ENCODE results near the gene ABHD10.
A peak's percentile ranks its signal among the peaks of the same experiment; 100 is the strongest.

Gene ABHD10

GRCh38 chr3:111978583-111979433, at the start of gene ABHD10:
ABHD10 (plus strand) TSS chr3:111979026; CDS start chr3:111979062, 36 bp downstream.
- DNase-seq = peak; percentile 60 to 79

- DNase-seq = no peak
Measured at GRCh38 chr3:111929484-111929883, 49.3 kb upstream of the ABHD10 start.

GRCh38 chr3:111932946-111933345, 45.9 kb upstream of the ABHD10 start:
- DNase-seq = no peak

- DNase-seq = no peak
Measured at GRCh38 chr3:111936191-111936841, 42.5 kb upstream of the ABHD10 start.

- no peak for DNase-seq
Measured at GRCh38 chr3:111936967-111937366, 41.9 kb upstream of the ABHD10 start.

GRCh38 chr3:111937871-111938270, 41.0 kb upstream of the ABHD10 start:
- DNase-seq = no peak

GRCh38 chr3:111939873-111940272, 39.0 kb upstream of the ABHD10 start:
- no peak for DNase-seq

GRCh38 chr3:111943533-111943932, 35.3 kb upstream of the ABHD10 start:
- DNase-seq = no peak

- no peak for DNase-seq
Measured at GRCh38 chr3:111944372-111944771, 34.5 kb upstream of the ABHD10 start.

GRCh38 chr3:111947231-111947630, 31.6 kb upstream of the ABHD10 start:
- no peak for DNase-seq

GRCh38 chr3:111948786-111949185, 30.0 kb upstream of the ABHD10 start:
- DNase-seq = no peak

GRCh38 chr3:111949712-111950111, 29.1 kb upstream of the ABHD10 start:
- DNase-seq = no peak

GRCh38 chr3:111951032-111951431, 27.8 kb upstream of the ABHD10 start:
- no peak for DNase-seq

GRCh38 chr3:111952086-111952485, 26.7 kb upstream of the ABHD10 start:
- no peak for DNase-seq

- DNase-seq = no peak
Measured at GRCh38 chr3:111952866-111953450, 25.9 kb upstream of the ABHD10 start.

GRCh38 chr3:111954228-111954990, 24.4 kb upstream of the ABHD10 start:
- DNase-seq = no peak

- DNase-seq = no peak
Measured at GRCh38 chr3:111955876-111956275, 22.9 kb upstream of the ABHD10 start.

- no peak for DNase-seq
Measured at GRCh38 chr3:111956449-111956848, 22.4 kb upstream of the ABHD10 start.

- DNase-seq = no peak
Measured at GRCh38 chr3:111956995-111957734, 21.7 kb upstream of the ABHD10 start.

GRCh38 chr3:111961461-111962164, 17.2 kb upstream of the ABHD10 start:
- no peak for DNase-seq

GRCh38 chr3:111963424-111963823, 15.4 kb upstream of the ABHD10 start:
- DNase-seq = no peak

- no peak for DNase-seq
Measured at GRCh38 chr3:111965484-111965883, 13.3 kb upstream of the ABHD10 start.
